ENCODE data around the gene HMOX2.

HMOX2 gene

DNA sequence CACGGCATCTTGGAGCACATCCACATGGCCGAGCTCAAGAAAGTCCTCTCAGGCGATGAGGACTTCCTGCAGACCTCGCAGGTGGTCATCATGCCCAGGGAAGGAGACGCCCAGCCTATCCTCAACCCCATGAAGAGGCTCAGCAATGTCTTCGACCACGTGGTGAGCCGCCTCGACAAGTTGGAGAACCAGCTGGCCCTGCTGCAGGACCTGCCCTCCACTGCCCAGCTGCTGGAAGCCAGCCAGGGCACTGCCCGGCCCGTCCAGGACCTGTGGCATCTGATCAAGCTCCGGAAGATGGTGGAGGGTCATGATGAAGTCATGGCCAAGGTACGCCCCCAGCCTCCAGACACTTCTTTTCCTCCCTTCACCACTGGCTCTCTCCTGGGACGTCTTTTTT is 80.4 kb downstream of the HMOX2 start:
- no peak for DNase-seq (ENCODE audit: extremely low spot score)
- TF ChIP-seq FOXK2 (IDR thresholded peaks at IDR 0.05) (no peak), BHLHE40 (IDR thresholded peaks at IDR 0.05; ENCODE audit: borderline replicate concordance) (no peak), FOXM1 (IDR thresholded peaks at IDR 0.05; ENCODE audit: borderline replicate concordance) (no peak), L3MBTL2 (conservative IDR thresholded peaks at IDR 0.05) (no peak), ARNT (IDR thresholded peaks at IDR 0.05) (no peak), FOXA1 (IDR thresholded peaks at IDR 0.05) (no peak), LEF1 (IDR thresholded peaks at IDR 0.05; ENCODE audit: borderline replicate concordance) (no peak), ZNF384 (IDR thresholded peaks at IDR 0.05) (no peak), SUZ12 (IDR thresholded peaks at IDR 0.05) (no peak), CTBP1 (IDR thresholded peaks at IDR 0.05; ENCODE audit: borderline replicate concordance) (no peak), HDGF (IDR thresholded peaks at IDR 0.05; ENCODE audit: borderline replicate concordance) (no peak), NFRKB (IDR thresholded peaks at IDR 0.05) (no peak)
- TF ChIP-seq, protein P1, sequence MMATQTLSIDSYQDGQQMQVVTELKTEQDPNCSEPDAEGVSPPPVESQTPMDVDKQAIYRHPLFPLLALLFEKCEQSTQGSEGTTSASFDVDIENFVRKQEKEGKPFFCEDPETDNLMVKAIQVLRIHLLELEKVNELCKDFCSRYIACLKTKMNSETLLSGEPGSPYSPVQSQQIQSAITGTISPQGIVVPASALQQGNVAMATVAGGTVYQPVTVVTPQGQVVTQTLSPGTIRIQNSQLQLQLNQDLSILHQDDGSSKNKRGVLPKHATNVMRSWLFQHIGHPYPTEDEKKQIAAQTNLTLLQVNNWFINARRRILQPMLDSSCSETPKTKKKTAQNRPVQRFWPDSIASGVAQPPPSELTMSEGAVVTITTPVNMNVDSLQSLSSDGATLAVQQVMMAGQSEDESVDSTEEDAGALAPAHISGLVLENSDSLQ (IDR thresholded peaks at IDR 0.05), result no peak
- ChIA-PET CTCF (no interaction called here), POLR2A (interaction anchor here (0.9 kb wide), 1 partner anchor 18 kb away, joined by 3 read pairs; the partner anchor contains the start of gene CDIP1)

GRCh38 chr16:4557973-4558372 is 81.8 kb downstream of the HMOX2 start:
- CTCF ChIA-PET, result interaction anchor here (1.1 kb wide), 1 partner anchor 9 kb away, joined by 4 read pairs; no protein-coding TSS in a partner anchor
- POLR2A ChIA-PET, result no interaction called here
- TF ChIP-seq ELF4 (IDR thresholded peaks at IDR 0.05), result no peak
- no peak for TF ChIP-seq FOXA1 (IDR thresholded peaks at IDR 0.05)
- TF ChIP-seq L3MBTL2 (conservative IDR thresholded peaks at IDR 0.05), result no peak
- no peak for TF ChIP-seq BHLHE40 (IDR thresholded peaks at IDR 0.05; ENCODE audit: borderline replicate concordance)
- no peak for TF ChIP-seq ARNT (IDR thresholded peaks at IDR 0.05)
- TF ChIP-seq, protein P1 (IDR thresholded peaks at IDR 0.05), result no peak
- TF ChIP-seq ZNF384 (IDR thresholded peaks at IDR 0.05), result no peak
- no peak for TF ChIP-seq FOXK2 (IDR thresholded peaks at IDR 0.05)
- TF ChIP-seq SUZ12 (IDR thresholded peaks at IDR 0.05), result no peak
- TF ChIP-seq LEF1 (IDR thresholded peaks at IDR 0.05; ENCODE audit: borderline replicate concordance), result no peak
- TF ChIP-seq CTBP1 (IDR thresholded peaks at IDR 0.05; ENCODE audit: borderline replicate concordance), result no peak
- TF ChIP-seq TARDBP (IDR thresholded peaks at IDR 0.05), result no peak
- no peak for DNase-seq (ENCODE audit: extremely low spot score)
